Uterus (tissue), 2 donors: ENCODE results near the gene SPECC1.

Experiments
- CTCF ChIP-seq, 4 experiments: fragments of 200-600 bp in 2 of 4; fragments of 450-650 bp in 2 of 4; sonication (generic) in 2 of 4; IDR thresholded peaks; one replicate each; pipeline ENCODE4 v1.5.1; 2016 to 2019; ENCODE audit warnings: antibody characterized with exemption in 4 of 4, mild to moderate bottlenecking in 2 of 4, moderate library complexity in 1 of 4
- POLR2A ChIP-seq, 2 donors: fragments of 450-650 bp; IDR thresholded peaks; one replicate each; pipeline ENCODE4 v1.6.1; 2016; ENCODE audit warnings: antibody characterized with exemption in 2 of 2, mild to moderate bottlenecking in 1 of 2, moderate library complexity in 1 of 2

DNA sequence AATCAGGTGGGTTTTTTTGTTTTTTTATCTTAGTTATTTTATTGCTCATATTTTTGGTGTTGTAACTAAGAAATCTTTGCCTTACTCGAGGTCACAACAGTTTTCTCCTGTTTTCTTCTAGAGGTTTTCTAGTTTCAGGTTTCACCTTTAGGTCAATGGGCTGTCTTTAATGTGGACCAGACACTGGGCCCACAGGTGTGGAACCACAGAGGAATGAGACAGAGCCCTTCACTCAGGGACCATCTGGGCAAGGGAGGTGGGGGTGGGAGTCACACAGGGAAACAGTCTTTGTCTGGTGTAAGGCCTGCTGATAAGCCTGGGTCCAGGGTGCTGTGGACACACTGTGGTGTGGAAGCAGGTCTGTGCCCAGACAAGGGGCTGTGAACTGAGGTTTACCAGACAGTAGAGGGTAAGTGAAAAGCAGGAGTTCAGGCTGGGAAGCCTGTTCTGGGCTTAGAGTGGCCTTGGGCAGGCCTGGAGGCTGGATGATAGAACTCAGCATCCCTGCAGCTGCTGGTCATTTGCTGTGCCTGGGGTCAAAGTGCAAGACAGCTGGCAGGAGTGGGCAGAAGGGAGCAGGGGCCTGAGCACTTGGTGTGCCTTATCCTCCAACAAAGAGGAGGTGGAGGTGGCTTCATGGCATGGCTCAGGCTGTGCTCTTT is 75.6 kb downstream of the SPECC1 start:
- no peak for TF ChIP-seq CTCF (IDR thresholded peaks at IDR 0.05)
- TF ChIP-seq POLR2A (IDR thresholded peaks at IDR 0.05): no peak
